ENCODE measurements around the gene C12orf57. TPM values are rescaled to one million over a fixed set of nuclear protein-coding genes. Genes with fewer than 3 reads are reported as not detected.

Gene C12orf57
- total and polyA plus RNA-seq, 2 of the 13 experiments (the other 11 are each of a cell fraction or from before 2014, with no cell fraction given) = 84.0 to 287 TPM

DNA sequence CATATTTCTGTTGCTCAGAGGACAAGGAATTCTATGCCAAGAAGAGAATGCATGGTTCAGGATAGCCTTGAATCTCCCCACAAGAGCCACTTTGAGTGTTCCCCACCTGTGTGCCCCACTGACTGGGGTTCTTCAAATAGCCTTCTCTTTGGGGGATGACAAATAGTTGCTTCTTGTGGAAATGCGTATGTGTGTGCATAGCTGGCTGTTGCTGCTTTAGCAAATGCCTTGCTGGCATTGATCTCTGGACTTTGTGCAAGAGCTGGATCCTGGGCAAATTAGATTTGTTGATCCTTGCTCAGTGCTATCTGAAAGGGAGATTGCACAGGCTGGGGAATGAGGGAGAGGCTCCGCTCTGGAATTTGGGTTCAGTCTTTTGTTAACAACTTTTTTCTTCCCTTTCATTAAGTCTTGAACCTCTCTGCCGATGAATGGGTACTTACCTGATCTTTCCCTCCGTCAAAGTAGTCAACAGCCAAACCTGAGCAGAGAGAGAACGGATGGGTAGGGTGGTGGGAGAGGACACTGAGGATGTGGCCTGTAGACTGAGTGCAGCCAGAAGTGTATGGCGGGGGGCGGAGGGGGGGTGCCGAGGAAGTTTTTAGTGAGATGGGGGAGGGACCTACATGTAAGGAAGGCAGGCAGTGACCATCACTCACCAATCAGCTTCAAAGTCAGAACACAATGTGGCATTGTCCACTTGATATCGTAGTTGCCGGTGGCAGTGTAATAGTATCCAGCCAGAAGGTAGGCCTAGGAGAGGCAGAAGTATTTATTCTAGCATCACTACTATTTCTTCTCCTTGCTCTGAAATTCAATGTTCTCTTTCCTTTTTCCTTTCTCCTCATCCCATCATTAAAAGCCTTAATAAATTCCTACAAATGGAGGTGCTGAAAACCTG, 37.6 kb downstream of the C12orf57 start (continued):
- TF ChIP-seq ZHX1 (CRISPR knock-in tag; IDR thresholded peaks at IDR 0.05; ENCODE audit: low read depth) (0 out of 2 replicates have a peak, but pooled peaks have one; percentile 65), ZNF570 (CRISPR knock-in tag; IDR thresholded peaks at IDR 0.05; ENCODE audit: borderline replicate concordance) (no peak), ZSCAN12 (CRISPR knock-in tag; IDR thresholded peaks at IDR 0.05) (no peak), KAT8 (CRISPR knock-in tag; IDR thresholded peaks at IDR 0.05) (no peak), ZBTB2 (CRISPR knock-in tag; IDR thresholded peaks at IDR 0.05; ENCODE audit: low read depth) (no peak), ZBTB21 (CRISPR knock-in tag; IDR thresholded peaks at IDR 0.05) (no peak), MEIS2 (CRISPR knock-in tag; IDR thresholded peaks at IDR 0.05) (0 out of 2 replicates have a peak, but pooled peaks have one; percentile 3), CREM (IDR thresholded peaks at IDR 0.05) (peak; percentile 66; the same call in 1 of the 2 replicates), CREM (CRISPR knock-in tag; IDR thresholded peaks at IDR 0.05) (no peak), GTF2F1 (IDR thresholded peaks at IDR 0.05; ENCODE audit: low read length) (no peak), ZNF782 (CRISPR knock-in tag; IDR thresholded peaks at IDR 0.05; ENCODE audit: borderline replicate concordance) (no peak), HOXA7 (CRISPR knock-in tag; IDR thresholded peaks at IDR 0.05) (no peak), DPF2 (CRISPR knock-in tag; IDR thresholded peaks at IDR 0.05; ENCODE audit: borderline replicate concordance, low read depth) (peak; percentile 80; the same call in 1 of the 2 replicates)
- TF ChIP-seq, protein P1, sequence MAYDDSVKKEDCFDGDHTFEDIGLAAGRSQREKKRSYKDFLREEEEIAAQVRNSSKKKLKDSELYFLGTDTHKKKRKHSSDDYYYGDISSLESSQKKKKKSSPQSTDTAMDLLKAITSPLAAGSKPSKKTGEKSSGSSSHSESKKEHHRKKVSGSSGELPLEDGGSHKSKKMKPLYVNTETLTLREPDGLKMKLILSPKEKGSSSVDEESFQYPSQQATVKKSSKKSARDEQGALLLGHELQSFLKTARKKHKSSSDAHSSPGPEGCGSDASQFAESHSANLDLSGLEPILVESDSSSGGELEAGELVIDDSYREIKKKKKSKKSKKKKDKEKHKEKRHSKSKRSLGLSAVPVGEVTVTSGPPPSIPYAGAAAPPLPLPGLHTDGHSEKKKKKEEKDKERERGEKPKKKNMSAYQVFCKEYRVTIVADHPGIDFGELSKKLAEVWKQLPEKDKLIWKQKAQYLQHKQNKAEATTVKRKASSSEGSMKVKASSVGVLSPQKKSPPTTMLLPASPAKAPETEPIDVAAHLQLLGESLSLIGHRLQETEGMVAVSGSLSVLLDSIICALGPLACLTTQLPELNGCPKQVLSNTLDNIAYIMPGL (CRISPR knock-in tag; IDR thresholded peaks at IDR 0.05; ENCODE audit: borderline replicate concordance in 1 of 2, low read depth in 1 of 2) = peak; percentile 32 to 36; a peak in 1 of 4 replicates
- TF ChIP-seq, protein P2, sequence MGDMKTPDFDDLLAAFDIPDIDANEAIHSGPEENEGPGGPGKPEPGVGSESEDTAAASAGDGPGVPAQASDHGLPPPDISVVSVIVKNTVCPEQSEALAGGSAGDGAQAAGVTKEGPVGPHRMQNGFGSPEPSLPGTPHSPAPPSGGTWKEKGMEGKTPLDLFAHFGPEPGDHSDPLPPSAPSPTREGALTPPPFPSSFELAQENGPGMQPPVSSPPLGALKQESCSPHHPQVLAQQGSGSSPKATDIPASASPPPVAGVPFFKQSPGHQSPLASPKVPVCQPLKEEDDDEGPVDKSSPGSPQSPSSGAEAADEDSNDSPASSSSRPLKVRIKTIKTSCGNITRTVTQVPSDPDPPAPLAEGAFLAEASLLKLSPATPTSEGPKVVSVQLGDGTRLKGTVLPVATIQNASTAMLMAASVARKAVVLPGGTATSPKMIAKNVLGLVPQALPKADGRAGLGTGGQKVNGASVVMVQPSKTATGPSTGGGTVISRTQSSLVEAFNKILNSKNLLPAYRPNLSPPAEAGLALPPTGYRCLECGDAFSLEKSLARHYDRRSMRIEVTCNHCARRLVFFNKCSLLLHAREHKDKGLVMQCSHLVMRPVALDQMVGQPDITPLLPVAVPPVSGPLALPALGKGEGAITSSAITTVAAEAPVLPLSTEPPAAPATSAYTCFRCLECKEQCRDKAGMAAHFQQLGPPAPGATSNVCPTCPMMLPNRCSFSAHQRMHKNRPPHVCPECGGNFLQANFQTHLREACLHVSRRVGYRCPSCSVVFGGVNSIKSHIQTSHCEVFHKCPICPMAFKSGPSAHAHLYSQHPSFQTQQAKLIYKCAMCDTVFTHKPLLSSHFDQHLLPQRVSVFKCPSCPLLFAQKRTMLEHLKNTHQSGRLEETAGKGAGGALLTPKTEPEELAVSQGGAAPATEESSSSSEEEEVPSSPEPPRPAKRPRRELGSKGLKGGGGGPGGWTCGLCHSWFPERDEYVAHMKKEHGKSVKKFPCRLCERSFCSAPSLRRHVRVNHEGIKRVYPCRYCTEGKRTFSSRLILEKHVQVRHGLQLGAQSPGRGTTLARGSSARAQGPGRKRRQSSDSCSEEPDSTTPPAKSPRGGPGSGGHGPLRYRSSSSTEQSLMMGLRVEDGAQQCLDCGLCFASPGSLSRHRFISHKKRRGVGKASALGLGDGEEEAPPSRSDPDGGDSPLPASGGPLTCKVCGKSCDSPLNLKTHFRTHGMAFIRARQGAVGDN (CRISPR knock-in tag; IDR thresholded peaks at IDR 0.05) = no peak
- TF ChIP-seq, protein P3, sequence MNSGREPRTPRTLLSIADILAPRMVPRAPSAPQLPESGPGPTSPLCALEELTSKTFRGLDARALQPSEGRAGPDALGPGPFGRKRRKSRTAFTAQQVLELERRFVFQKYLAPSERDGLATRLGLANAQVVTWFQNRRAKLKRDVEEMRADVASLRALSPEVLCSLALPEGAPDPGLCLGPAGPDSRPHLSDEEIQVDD (CRISPR knock-in tag; IDR thresholded peaks at IDR 0.05; ENCODE audit: borderline replicate concordance) = no peak
